SK-N-MC (cell line): Measurements from ENCODE around the gene CTNNA2.

Source experiments
- DNase-seq: peaks from one replicate; pipeline ENCODE4 v3.0.0-alpha.2; 2011; ENCODE audit warnings: low read depth, low spot score
- H3K27ac ChIP-seq: fragments of 200-600 bp; sonication (generic); 2 replicates; pipeline ENCODE4 v1.5.1; 2016; ENCODE audit warnings: mixed run types
- H3K36me3 ChIP-seq: fragments of 200-600 bp; sonication (generic); 2 replicates; pipeline ENCODE4 v1.6.1; 2017; ENCODE audit warnings: antibody characterized with exemption, low read length, mixed read lengths; ENCODE audit not compliant: insufficient read depth
- H3K4me3 ChIP-seq: fragments of 200-600 bp; sonication (generic); 2 replicates; pipeline ENCODE4 v1.5.1; 2016
- H3K9ac ChIP-seq: fragments of 200-600 bp; sonication (generic); 2 replicates; pipeline ENCODE4 v1.8.0; 2017; ENCODE audit warnings: mixed run types, mixed read lengths; ENCODE audit not compliant: insufficient read length
- H3K9me3 ChIP-seq: fragments of 200-600 bp; sonication (generic); 2 replicates; pipeline ENCODE4 v1.6.1; 2017; ENCODE audit warnings: low read depth, mild to moderate bottlenecking, antibody characterized with exemption, low read length, moderate library complexity, mixed read lengths
- EZH2 ChIP-seq: fragments of 200-600 bp; sonication (generic); IDR thresholded peaks from one replicate; pipeline ENCODE4 v1.6.1; 2017; ENCODE audit warnings: antibody characterized with exemption
- FOXP2 ChIP-seq: optimal IDR thresholded peaks from 2 replicates; pipeline ENCODE3; 2011; ENCODE audit warnings: mild to moderate bottlenecking, moderate library complexity; ENCODE audit not compliant: insufficient read depth; ENCODE audit errors: extremely low read length, control extremely low read depth
- POLR2AphosphoS5 ChIP-seq: IDR thresholded peaks from 2 replicates; pipeline ENCODE4 v1.6.1; 2012; ENCODE audit warnings: mild to moderate bottlenecking, low read depth, low read length, borderline replicate concordance

CTNNA2 gene

DNA sequence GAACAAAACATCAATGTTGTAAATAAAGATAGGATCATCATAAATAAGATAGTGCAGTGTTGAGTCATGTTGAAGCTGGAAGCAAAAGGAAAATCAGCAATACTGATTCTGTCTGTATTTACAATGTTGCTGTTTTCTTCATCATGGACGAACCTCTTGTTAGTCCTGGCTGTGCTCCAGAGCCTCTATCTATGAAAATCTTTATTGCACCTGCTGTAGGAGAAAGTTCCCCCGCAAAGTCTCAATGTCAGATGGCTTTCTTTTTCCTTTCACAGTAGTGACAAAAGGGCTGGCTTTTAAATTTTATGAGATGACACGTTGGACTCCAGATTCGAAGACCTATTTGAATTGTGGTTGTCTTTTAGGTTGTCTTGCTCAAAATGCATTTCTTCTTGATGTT is 890.2 kb downstream of the CTNNA2 start:
- no peak for DNase-seq
- H3K9me3 ChIP-seq = no peaks in the 10 kb centered on the region
- no peak overlapping the region for H3K9ac ChIP-seq
- H3K4me3 ChIP-seq = no peak overlapping the region
- H3K36me3 ChIP-seq = no peaks in the 10 kb centered on the region
- H3K27ac ChIP-seq = no peak overlapping the region
- TF ChIP-seq FOXP2 (no peak), EZH2 (no peak), POLR2AphosphoS5 (no peak)

DNA sequence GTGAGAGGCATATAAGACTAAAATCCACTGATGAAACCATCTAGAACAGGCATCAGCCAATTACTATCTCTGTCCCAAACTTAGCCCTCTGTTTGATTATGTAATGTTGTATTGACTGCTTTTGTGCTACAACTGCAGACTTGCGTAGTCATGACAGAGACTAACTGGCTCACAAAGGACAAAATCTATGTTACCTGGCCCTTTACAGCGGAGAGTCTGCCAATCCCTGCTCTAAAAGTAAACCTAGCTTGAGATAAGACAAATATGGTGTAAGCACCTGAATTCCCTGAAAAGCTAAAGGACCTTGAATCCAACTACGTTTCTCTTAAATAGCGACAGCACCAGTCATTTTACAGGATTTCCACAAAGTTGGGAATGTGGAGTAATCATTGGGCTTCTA is 894.5 kb downstream of the CTNNA2 start:
- no peak for DNase-seq
- H3K27ac ChIP-seq = no peak overlapping the region
- no peak overlapping the region for H3K4me3 ChIP-seq
- no peaks in the 10 kb centered on the region for H3K36me3 ChIP-seq
- H3K9ac ChIP-seq = no peak overlapping the region
- no peak for TF ChIP-seq FOXP2
- no peak for TF ChIP-seq POLR2AphosphoS5
- TF ChIP-seq EZH2 = no peak
- no peaks in the 10 kb centered on the region for H3K9me3 ChIP-seq

DNA sequence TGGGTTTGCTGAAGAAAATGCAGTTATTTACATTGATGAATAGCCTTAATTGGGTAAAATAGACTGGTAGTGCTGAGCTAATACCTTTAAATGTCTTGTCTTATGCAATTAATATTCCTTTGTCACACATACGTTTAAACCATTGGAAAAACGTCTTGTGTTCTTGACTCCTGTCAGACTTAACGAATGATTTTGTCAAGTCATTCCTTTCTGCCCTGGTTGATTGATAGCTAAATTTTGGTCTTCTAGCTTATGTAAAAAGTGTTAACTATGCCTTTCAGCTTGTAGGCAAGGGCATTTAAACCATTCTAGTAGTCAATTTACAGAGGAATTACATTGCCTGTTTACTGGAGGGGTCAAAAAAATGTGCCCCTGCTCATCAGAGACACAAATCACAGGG is 897.5 kb downstream of the CTNNA2 start:
- no peak for DNase-seq
- Histone ChIP-seq H3K9ac (no peak overlapping the region), H3K27ac (no peak overlapping the region), H3K9me3 (0 out of 2 replicates have a peak, but pooled peaks cover 4% of the 10 kb centered on the region), H3K4me3 (no peak overlapping the region), H3K36me3 (no peaks in the 10 kb centered on the region)
- TF ChIP-seq FOXP2 = no peak
- TF ChIP-seq POLR2AphosphoS5 = no peak
- no peak for TF ChIP-seq EZH2

DNA sequence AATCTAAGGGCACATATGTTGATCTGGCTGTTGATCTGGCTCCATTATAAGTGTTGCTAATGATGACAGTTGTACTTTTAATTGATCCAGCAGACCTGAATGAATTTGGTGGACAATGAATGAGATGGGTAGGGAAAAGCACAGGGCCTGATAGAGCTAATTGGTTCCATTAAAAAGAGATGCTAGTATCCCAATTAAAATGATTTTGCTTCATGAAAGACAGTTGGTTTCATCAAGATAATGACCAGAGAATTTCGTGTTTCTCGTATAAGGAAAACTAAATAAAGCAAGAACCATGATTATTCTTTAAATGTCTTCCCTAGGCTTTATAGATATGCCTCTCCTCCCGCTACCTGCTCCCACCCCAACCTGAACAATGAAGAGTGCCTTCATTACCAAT is 900.3 kb downstream of the CTNNA2 start:
- H3K9ac ChIP-seq = no peak overlapping the region
- TF ChIP-seq FOXP2 (no peak), POLR2AphosphoS5 (no peak), EZH2 (no peak)
- H3K9me3 ChIP-seq = 0 out of 2 replicates have a peak, but pooled peaks cover 4% of the 10 kb centered on the region
- DNase-seq = no peak
- H3K4me3 ChIP-seq = no peak overlapping the region
- H3K36me3 ChIP-seq = no peaks in the 10 kb centered on the region
- H3K27ac ChIP-seq = no peak overlapping the region

DNA sequence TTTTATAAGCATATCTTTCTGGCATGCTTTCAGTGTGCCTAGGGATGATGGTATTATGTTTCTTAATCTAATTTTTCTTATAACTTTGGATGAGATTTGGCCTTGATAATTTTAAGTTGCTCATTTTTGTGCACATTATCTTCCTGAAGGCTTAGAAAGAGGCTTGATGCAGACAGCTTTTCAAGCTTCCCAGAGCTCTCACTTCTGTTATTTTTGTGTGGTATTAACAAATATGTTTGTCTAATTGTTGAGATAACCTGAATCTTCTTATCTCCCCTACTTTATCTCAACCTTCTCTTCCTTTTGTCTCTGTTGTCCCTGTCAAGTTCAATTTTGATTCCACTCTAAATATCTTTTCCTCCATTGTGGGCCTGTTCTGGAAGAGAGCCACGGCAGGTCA is 904.9 kb downstream of the CTNNA2 start:
- TF ChIP-seq EZH2 (no peak), FOXP2 (no peak), POLR2AphosphoS5 (no peak)
- Histone ChIP-seq H3K27ac (no peak overlapping the region), H3K9me3 (0 out of 2 replicates have a peak, but pooled peaks cover 4% of the 10 kb centered on the region), H3K9ac (no peak overlapping the region), H3K36me3 (no peaks in the 10 kb centered on the region), H3K4me3 (no peak overlapping the region)
- no peak for DNase-seq

DNA sequence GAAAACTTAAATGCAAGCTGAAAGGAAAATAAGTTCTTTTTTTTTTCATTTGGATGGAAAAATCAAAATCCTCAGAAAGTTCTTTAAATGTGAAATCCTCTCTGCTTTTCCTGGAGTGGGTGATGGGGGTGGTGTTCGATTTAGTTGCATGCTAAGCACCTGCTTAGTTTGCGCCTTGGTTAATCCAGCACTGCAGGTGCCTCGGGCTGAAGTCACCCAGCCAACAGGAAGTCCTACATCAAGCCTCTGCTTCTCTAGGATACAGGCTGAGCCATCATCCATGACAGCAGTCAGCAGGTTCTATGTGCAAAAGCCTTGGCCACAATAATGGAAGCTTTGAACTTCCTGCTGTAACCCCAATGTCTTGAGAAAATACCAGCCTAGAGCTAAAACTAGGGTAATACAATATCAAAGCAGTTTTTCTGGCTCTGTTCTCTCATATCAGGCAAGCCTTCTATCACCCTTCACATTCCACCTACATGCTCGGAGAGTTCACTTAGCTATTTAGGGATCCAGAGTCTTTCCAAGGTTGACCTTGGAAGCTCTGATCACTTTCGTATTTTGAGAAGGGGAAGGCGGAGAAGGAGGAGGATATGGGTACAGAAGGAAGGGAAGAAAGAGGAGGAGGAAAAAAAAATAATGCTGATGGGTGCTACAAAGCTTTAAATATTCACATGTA is 907.8 kb downstream of the CTNNA2 start:
- Histone ChIP-seq H3K27ac (no peak overlapping the region), H3K9ac (no peak overlapping the region), H3K9me3 (no peaks in the 10 kb centered on the region), H3K36me3 (no peaks in the 10 kb centered on the region), H3K4me3 (no peak overlapping the region)
- DNase-seq = no peak
- TF ChIP-seq FOXP2 (no peak), EZH2 (no peak), POLR2AphosphoS5 (no peak)

DNA sequence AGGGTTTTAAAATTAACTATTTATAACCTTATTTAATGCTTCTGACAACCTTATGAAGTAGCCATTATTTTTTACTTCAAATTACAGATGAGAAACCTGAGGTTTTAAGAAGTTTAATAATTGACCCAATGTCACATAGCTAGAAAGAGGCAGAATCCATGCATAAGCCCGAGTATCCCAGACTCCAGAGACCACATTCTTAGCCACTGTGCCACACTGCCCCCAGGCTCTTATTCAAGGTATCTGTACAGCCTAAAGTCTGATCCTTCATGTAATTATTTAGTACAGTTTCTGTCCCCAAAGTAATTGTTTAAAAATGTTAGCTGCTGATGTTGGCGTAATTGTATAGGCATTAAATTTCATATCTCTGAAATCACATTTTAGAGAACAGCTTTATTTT is 916.4 kb downstream of the CTNNA2 start:
- H3K27ac ChIP-seq = no peak overlapping the region
- TF ChIP-seq FOXP2 (no peak), EZH2 (no peak), POLR2AphosphoS5 (no peak)
- no peak for DNase-seq
- H3K9me3 ChIP-seq = no peaks in the 10 kb centered on the region
- no peak overlapping the region for H3K9ac ChIP-seq
- H3K36me3 ChIP-seq = no peaks in the 10 kb centered on the region
- no peak overlapping the region for H3K4me3 ChIP-seq

DNA sequence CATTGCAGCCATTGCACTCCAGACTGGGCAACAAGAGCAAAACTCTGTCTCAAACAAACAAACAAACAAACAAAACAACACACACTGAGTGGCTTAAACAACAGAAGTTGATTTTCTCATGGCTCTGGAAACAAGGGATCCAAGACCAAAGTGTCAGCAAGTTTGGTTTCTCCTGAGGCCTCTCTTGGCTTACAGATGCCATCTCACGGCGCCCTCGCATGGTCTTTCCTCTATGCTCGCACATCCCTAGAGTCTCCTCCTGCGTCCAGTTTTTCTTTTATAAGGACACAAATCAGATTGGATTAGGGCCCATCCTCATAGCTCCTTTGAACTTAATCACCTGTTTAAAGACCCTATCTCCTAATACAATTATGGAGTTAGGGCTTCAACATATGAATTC is 925.1 kb downstream of the CTNNA2 start:
- Histone ChIP-seq H3K4me3 (no peak overlapping the region), H3K36me3 (no peaks in the 10 kb centered on the region), H3K9ac (no peak overlapping the region), H3K27ac (no peak overlapping the region), H3K9me3 (no peaks in the 10 kb centered on the region)
- TF ChIP-seq FOXP2 (no peak), POLR2AphosphoS5 (no peak), EZH2 (no peak)
- no peak for DNase-seq

DNA sequence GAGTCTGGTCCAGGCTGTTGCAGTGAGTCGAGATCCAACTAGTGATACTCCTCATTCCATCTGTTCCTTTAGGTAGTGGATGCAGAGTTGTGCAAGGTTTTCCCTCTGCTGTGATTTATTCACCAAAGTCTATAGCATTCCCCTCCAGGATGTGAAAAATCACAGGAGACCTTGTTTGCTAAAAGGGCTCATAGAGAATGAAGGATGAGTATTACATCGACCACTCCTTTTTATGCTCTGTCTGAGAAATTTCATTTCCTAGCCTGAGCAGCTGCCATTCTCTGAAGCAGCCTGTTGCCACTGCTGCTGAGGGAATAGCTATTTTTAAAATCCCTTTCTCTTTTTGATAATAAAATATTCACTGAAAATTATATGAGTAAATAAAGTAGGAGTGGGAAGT is 925.8 kb downstream of the CTNNA2 start:
- Histone ChIP-seq H3K4me3 (no peak overlapping the region), H3K9ac (no peak overlapping the region), H3K27ac (no peak overlapping the region), H3K36me3 (no peaks in the 10 kb centered on the region), H3K9me3 (no peaks in the 10 kb centered on the region)
- no peak for TF ChIP-seq EZH2
- no peak for TF ChIP-seq FOXP2
- no peak for TF ChIP-seq POLR2AphosphoS5
- DNase-seq = no peak
